Measurements from ENCODE around the gene RNF8. TPM values are rescaled to one million over a fixed set of nuclear protein-coding genes. Genes with fewer than 3 reads are reported as not detected.
"Not testable (repeated sequence)": the region's sequence is repeated elsewhere in the genome, so short reads cannot be mapped to it uniquely, and the experiment has no call there.

RNF8 gene
- total RNA-seq, 1 donor from 2014 or later: 21.8 TPM

GRCh38 chr6:37332894-37333293 is 20.9 kb upstream of the RNF8 start:
- no peak for TF ChIP-seq CTCF (IDR thresholded peaks at IDR 0.05; ENCODE audit: unreplicated experiment)
- Mint-ChIP-seq H3K9me3 (ENCODE audit: unreplicated experiment) (no peaks in the 10 kb centered on the region), H3K4me3 (ENCODE audit: unreplicated experiment) (no peak overlapping the region), H3K27me3 (ENCODE audit: unreplicated experiment) (peaks cover 2% of the 10 kb centered on the region), H3K27ac (ENCODE audit: unreplicated experiment) (no peak overlapping the region), H3K36me3 (ENCODE audit: low read depth, unreplicated experiment) (peaks cover 3% of the 10 kb centered on the region), H3K4me1 (ENCODE audit: unreplicated experiment) (peaks cover 3% of the 10 kb centered on the region)
- DNase-seq (ENCODE audit: low spot score): no peak

DNA sequence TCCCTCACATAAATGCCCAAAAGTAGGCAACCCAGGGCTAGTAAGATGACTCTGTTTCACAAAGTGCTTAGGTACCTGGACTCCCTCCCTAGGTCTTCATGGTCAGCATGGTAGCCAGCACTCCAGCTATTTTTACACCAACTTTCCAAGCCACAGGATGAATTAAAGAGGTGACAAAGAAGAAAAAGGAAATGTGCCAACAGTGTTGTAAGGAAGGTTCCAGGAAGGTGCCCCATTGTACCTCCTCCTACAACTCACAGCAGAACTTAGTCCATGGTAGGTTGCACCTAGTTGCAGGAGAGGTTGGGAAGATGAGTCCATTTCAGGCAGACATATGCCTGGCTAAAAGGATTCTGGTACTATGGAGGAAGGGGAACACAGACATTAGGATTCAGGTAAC is 19.7 kb upstream of the RNF8 start:
- H3K9me3 Mint-ChIP-seq (ENCODE audit: unreplicated experiment): no peaks in the 10 kb centered on the region
- peaks cover 2% of the 10 kb centered on the region for H3K27me3 Mint-ChIP-seq (ENCODE audit: unreplicated experiment)
- peaks cover 3% of the 10 kb centered on the region for H3K4me1 Mint-ChIP-seq (ENCODE audit: unreplicated experiment)
- DNase-seq (ENCODE audit: low spot score): no peak
- H3K27ac Mint-ChIP-seq (ENCODE audit: unreplicated experiment): no peak overlapping the region
- no peak for TF ChIP-seq CTCF (IDR thresholded peaks at IDR 0.05; ENCODE audit: unreplicated experiment)
- no peak overlapping the region for H3K4me3 Mint-ChIP-seq (ENCODE audit: unreplicated experiment)
- peaks cover 3% of the 10 kb centered on the region for H3K36me3 Mint-ChIP-seq (ENCODE audit: low read depth, unreplicated experiment)

DNA sequence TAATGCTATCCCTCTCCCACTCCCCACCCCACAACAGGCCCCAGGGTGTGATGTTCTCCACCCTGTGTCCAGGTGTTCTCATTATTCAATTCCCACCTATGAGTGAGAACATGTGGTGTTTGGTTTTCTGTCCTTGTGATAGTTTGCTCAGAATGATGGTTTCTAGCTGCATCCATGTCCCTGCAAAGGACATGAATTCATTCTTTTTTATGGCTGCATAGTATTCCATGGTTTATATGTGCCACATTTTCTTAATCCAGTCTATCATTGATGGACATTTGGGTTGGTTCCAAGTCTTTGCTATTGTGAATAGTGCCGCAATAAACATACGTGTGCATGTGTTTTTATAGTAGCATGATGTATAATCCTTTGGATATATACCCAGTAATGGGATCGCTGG is 15.5 kb upstream of the RNF8 start:
- H3K27me3 Mint-ChIP-seq (ENCODE audit: unreplicated experiment); H3K9me3 Mint-ChIP-seq (ENCODE audit: unreplicated experiment); H3K4me3 Mint-ChIP-seq (ENCODE audit: unreplicated experiment); DNase-seq (ENCODE audit: low spot score); H3K4me1 Mint-ChIP-seq (ENCODE audit: unreplicated experiment); H3K36me3 Mint-ChIP-seq (ENCODE audit: low read depth, unreplicated experiment); H3K27ac Mint-ChIP-seq (ENCODE audit: unreplicated experiment): not testable (repeated sequence)

DNA sequence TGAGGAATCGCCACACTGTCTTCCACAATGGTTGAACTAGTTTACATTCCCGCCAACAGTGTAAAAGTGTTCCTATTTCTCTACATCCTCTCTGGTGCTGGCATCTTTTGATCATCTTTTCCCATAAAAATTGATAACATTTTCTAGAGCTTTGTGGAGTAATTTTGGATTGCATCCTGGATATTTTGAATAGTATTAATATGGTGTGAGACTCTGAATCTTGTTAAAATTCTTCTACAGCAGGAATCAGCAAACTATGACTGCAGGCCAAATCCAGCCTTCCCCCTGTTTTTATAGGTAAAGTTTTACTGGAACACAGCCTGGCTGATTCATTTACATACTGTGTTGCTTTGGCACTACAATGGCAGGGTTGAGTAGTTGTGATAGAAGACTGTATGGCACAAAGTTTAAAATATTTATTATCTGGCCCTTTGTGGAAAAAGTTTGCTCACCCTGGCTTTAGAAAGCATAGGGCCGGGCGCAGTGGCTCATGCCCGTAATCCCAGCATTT is 15.0 kb upstream of the RNF8 start:
- no peak overlapping the region for H3K27ac Mint-ChIP-seq (ENCODE audit: unreplicated experiment)
- H3K36me3 Mint-ChIP-seq (ENCODE audit: low read depth, unreplicated experiment): no peaks in the 10 kb centered on the region
- no peak overlapping the region for H3K4me3 Mint-ChIP-seq (ENCODE audit: unreplicated experiment)
- TF ChIP-seq CTCF (IDR thresholded peaks at IDR 0.05; ENCODE audit: unreplicated experiment): no peak
- no peaks in the 10 kb centered on the region for H3K9me3 Mint-ChIP-seq (ENCODE audit: unreplicated experiment)
- peaks cover 3% of the 10 kb centered on the region for H3K4me1 Mint-ChIP-seq (ENCODE audit: unreplicated experiment)
- no peak for DNase-seq (ENCODE audit: low spot score)
- peaks cover 2% of the 10 kb centered on the region for H3K27me3 Mint-ChIP-seq (ENCODE audit: unreplicated experiment)

- Mint-ChIP-seq H3K27me3 (ENCODE audit: unreplicated experiment) (no peaks in the 10 kb centered on the region), H3K36me3 (ENCODE audit: low read depth, unreplicated experiment) (no peaks in the 10 kb centered on the region), H3K4me3 (ENCODE audit: unreplicated experiment) (no peak overlapping the region), H3K4me1 (ENCODE audit: unreplicated experiment) (no peaks in the 10 kb centered on the region), H3K9me3 (ENCODE audit: unreplicated experiment) (no peaks in the 10 kb centered on the region), H3K27ac (ENCODE audit: unreplicated experiment) (no peak overlapping the region)
- TF ChIP-seq CTCF (IDR thresholded peaks at IDR 0.05; ENCODE audit: unreplicated experiment): no peak
- DNase-seq (ENCODE audit: low spot score): no peak
These were observed 13.8 kb upstream of the RNF8 start for GRCh38 chr6:37339741-37340638.
